Activated CD4-positive, alpha-beta T cell treated with anti-CD3 and anti-CD28 coated beads, Interleukin-2, amount 10 ng/mL, durations not matched to agents 7 days and 5 days (primary cell): ENCODE measurements around the gene CYP1B1. TPM values are rescaled to one million over a fixed set of nuclear protein-coding genes. Genes with fewer than 3 reads are reported as not detected.
"Not testable (repeated sequence)": the region's sequence is repeated elsewhere in the genome, so short reads cannot be mapped to it uniquely, and the experiment has no call there.

ENCODE experiments used
- CTCF ChIA-PET: fragments of 350-600 bp; sonication (Branson Sonifier 250); formaldehyde crosslinking; loops from one replicate; lab custom pipeline; 2021; ENCODE audit warnings: antibody characterized with exemption; lab: Charles Lee
- POLR2A ChIA-PET: fragments of 350-600 bp; sonication (Branson Sonifier 250); formaldehyde crosslinking; loops from one replicate; lab custom pipeline; 2021; ENCODE audit warnings: antibody characterized with exemption; lab: Charles Lee
- DNase-seq: peaks from one replicate; pipeline ENCODE4 v3.0.0-alpha.2; 2020
- H3K27ac Mint-ChIP-seq: one replicate; pipeline ENCODE4 v1.8.0; 2021; ENCODE audit warnings: mild to moderate bottlenecking, moderate library complexity, mixed read lengths
- H3K27me3 Mint-ChIP-seq: one replicate; pipeline ENCODE4 v1.8.0; 2021; ENCODE audit warnings: mixed read lengths
- H3K36me3 Mint-ChIP-seq: one replicate; pipeline ENCODE4 v1.8.0; 2021; ENCODE audit warnings: low read depth, mixed read lengths
- H3K4me1 Mint-ChIP-seq: one replicate; pipeline ENCODE4 v1.8.0; 2021; ENCODE audit warnings: mixed read lengths
- H3K4me3 Mint-ChIP-seq: one replicate; pipeline ENCODE4 v1.8.0; 2021; ENCODE audit warnings: mild to moderate bottlenecking, moderate library complexity, mixed read lengths
- H3K9me3 Mint-ChIP-seq: one replicate; pipeline ENCODE4 v1.8.0; 2021; ENCODE audit warnings: mixed read lengths
- total RNA-seq, 2 experiments: library from RNA; stranded (reverse); gene quantifications; one replicate each; pipeline ENCODE4 v1.2.3, GENCODE V29; 2021

CYP1B1 gene
- 10 to 100 TPM; 13.8 to 15.4 TPM for total RNA-seq

DNA sequence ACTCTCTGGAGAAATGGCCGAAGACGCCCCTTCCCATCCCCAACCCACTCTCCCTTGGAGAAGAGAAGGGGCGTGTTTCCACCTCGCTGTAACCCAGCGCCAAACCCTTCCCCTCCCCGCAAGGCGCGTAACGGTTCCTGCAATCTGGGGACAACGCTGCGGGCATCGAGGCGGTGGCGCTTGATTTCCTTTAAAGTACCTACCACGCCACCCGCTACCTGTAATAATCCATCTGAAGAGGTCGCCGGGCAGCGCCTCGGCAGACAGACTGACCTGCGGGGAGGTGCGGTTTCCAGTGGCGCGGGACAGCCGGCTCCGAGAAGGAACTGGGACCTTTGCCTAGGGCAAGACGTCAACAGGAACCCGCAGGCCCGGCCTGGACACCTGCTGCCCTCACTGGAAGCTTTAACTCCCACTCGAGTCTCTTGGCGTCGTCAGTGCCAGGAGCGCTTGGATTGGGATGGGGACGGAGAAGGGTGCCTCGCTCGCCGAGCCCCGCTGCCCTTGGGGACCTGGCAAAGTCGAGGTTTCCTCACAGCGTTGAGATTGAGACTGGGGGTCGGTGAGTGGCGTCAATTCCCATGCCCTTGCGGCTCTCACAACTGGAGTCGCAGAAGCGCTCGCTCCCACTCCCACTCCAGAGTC, at the start of gene CYP1B1:
CYP1B1 (minus strand) TSS at position 645 of the 645 bp plus-strand sequence. CDS start 763 bp downstream, outside the sequence.
- peaks cover 49% of the 10 kb centered on the region for H3K27me3 Mint-ChIP-seq
- POLR2A ChIA-PET, result no interaction called here

DNA sequence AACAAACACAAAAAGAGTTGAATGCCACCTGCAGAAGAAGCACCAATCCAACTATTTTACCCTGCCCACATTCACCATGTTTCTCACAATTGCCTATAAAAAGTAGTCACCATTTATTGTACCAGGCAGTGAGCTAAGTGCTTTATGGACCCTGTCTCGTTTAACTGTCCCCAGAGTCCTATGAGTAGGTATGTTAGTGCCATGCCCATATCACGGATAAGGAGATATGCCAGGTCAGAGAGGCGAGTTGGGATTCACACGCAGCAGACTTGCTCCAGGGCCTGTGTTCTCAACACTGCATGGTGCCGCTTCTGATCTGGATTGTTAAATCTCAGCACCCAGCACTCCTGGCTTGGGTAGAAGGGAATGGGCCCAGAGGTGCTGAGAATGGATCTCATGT, 49.1 kb upstream of the CYP1B1 start:
- CTCF ChIA-PET, result interaction anchor here (1.0 kb wide), 1 partner anchor 48 kb away, joined by 3 read pairs; no protein-coding TSS in a partner anchor
- Mint-ChIP-seq H3K9me3 (peaks cover 18% of the 10 kb centered on the region), H3K27ac (no peak overlapping the region), H3K4me1 (no peaks in the 10 kb centered on the region), H3K36me3 (peaks cover 8% of the 10 kb centered on the region), H3K4me3 (no peak overlapping the region), H3K27me3 (peaks cover 6% of the 10 kb centered on the region)
- POLR2A ChIA-PET, result no interaction called here
- DNase-seq, result no peak

More for the DNA sequence above, at the start of gene CYP1B1:
- peaks cover 14% of the 10 kb centered on the region for H3K36me3 Mint-ChIP-seq
- H3K27ac Mint-ChIP-seq, result peak within 1 kb of the TSS; percentile 88
- H3K4me1 Mint-ChIP-seq, result peaks cover 41% of the 10 kb centered on the region
- H3K4me3 Mint-ChIP-seq, result peak within 1 kb of the TSS; percentile 80
- CTCF ChIA-PET, result interaction anchor here (1.0 to 2.1 kb wide), 10 partner anchors 11 to 673 kb away, joined by 3 to 7 read pairs (median 4); no protein-coding TSS in a partner anchor
- DNase-seq, result peak; percentile 12
- no peaks in the 10 kb centered on the region for H3K9me3 Mint-ChIP-seq

DNA sequence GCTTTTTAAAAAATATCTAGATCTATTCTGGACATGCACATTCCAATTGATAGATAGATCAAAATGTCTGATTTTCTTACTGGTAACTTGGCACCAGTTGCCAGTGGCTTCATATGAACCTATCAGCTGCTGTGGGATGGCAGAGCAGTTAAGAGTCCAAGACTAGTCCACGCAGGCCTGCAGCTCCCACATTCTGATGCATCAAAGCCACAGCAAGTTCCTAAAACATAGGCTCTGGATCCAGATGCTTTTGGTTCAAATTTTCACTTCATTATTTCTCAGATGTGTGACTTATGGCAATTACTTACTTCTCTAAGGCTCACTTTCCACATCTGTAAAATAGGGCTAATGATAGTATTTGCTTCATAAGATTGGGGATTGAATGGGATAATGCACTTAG, 48.0 kb upstream of the CYP1B1 start:
- Mint-ChIP-seq H3K9me3 (peaks cover 18% of the 10 kb centered on the region), H3K4me3 (no peak overlapping the region), H3K4me1 (no peaks in the 10 kb centered on the region), H3K36me3 (peaks cover 8% of the 10 kb centered on the region), H3K27me3 (peaks cover 6% of the 10 kb centered on the region), H3K27ac (no peak overlapping the region)
- POLR2A ChIA-PET, result no interaction called here
- DNase-seq, result no peak
- CTCF ChIA-PET, result no interaction called here

DNA sequence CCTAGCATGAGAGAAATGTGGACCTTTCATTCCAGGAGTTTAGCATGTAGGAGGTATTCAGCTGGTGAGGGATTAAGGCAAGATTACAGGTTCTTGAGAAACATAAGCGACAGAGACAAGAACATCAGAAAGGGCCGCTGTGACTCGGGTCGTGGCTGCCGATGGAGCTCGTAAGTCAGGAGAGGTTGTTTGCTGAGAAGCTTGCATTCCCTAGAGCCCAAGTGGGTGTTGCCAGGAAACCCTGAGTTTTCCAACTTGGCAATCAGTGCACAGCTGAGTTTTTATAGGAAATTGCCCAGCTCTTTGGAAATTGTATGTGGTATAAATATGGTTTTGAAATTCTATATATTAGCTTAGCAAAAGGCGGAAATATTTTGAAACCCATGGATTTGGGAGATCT, 46.4 kb upstream of the CYP1B1 start:
- ChIA-PET POLR2A (interaction anchor here (0.6 kb wide), 1 partner anchor 34 kb away, joined by 3 read pairs; no protein-coding TSS in a partner anchor), CTCF (interaction anchor here (1.0 kb wide), 1 partner anchor 152 kb away, joined by 3 read pairs; no protein-coding TSS in a partner anchor)
- Mint-ChIP-seq H3K36me3 (peaks cover 5% of the 10 kb centered on the region), H3K27ac (no peak overlapping the region), H3K4me3 (no peak overlapping the region), H3K27me3 (peaks cover 6% of the 10 kb centered on the region), H3K9me3 (peaks cover 11% of the 10 kb centered on the region), H3K4me1 (no peaks in the 10 kb centered on the region)
- no peak for DNase-seq

DNA sequence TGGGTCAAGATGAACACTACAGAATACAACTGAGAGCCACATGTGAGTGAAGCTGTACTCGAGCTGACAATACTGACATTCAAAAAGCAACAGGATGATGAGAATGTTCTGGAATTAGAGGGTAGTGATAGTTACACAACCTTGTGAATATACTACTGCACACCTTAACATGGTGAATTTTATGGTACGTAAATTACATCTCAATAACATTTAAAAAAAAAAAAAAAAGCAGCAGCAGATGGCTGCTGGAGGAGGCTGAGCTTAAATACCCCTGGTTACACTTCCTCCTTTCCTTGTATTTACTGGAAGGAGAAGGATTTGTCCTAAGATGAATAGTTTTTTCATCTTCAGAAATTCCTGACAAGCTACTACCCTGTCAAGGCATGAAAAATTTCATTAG, 45.5 kb upstream of the CYP1B1 start:
- Mint-ChIP-seq H3K27ac (no peak overlapping the region), H3K4me1 (no peaks in the 10 kb centered on the region), H3K27me3 (peaks cover 6% of the 10 kb centered on the region), H3K36me3 (no peaks in the 10 kb centered on the region), H3K4me3 (no peak overlapping the region), H3K9me3 (peaks cover 3% of the 10 kb centered on the region)
- ChIA-PET CTCF (interaction anchor here (0.6 kb wide), 1 partner anchor 82 kb away, joined by 3 read pairs; no protein-coding TSS in a partner anchor), POLR2A (no interaction called here)
- no peak for DNase-seq

DNA sequence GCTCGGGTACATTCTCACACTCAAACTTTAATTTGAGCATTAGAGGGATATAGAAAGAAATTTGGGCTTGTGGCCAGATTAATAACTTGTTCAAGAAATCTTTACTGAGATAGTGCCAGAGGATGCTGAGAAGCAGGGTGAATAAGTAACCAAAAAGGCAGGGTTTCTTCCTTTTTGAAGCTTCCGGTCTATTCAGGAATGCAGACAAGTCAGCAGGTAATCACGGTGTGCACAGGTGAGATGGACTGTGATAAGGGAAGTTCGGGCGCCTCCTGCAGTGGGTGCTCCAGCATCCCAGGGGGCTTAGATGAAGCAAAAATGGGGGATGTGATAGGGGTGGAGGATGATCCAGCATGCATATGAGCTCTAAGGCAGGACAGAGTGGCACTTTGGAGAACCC, 44.9 kb upstream of the CYP1B1 start:
- Mint-ChIP-seq H3K9me3 (no peaks in the 10 kb centered on the region), H3K27ac (no peak overlapping the region), H3K4me1 (no peaks in the 10 kb centered on the region), H3K4me3 (no peak overlapping the region), H3K36me3 (no peaks in the 10 kb centered on the region), H3K27me3 (peaks cover 6% of the 10 kb centered on the region)
- DNase-seq, result no peak
- ChIA-PET POLR2A (no interaction called here), CTCF (no interaction called here)

DNA sequence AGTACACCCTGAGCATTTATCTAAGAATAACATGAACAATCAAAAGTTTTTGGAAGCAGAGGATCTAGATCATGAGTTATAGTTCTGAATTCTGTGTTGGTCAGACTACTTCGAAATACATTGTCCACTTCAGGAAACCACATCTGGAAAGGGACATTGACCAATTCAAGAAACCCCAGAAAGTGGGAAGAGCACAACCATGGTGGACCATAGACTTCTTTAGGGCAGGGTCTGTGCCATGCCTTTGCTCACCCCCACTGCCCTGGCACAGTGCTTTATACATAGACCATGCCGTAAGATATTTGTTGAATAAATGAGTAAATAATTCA, 44.3 kb upstream of the CYP1B1 start:
- POLR2A ChIA-PET, result no interaction called here
- CTCF ChIA-PET, result no interaction called here
- Mint-ChIP-seq H3K4me1 (peaks cover 1% of the 10 kb centered on the region), H3K36me3 (no peaks in the 10 kb centered on the region), H3K4me3 (no peak overlapping the region), H3K27ac (no peak overlapping the region), H3K27me3 (peaks cover 6% of the 10 kb centered on the region), H3K9me3 (no peaks in the 10 kb centered on the region)
- DNase-seq, result no peak

DNA sequence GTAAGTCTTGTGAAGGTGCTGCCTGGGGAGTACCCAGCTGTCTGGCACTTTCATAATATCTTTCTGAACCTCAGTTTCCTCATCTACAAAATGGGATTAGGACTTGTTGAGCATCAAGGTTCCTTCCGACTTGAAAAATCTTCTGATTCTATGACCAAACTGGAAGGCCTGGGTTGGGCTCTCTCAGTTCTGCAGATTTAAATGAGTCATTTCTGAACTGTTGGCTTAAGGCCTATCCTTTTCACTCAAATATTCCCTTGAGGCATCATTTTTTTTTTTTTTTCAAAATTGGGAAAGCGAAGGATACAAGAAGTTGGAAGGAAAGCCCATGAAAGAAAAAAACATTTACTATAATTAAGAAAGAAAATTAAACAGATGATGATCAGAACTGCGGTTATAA, 40.8 kb upstream of the CYP1B1 start:
- Mint-ChIP-seq H3K36me3 (peaks cover 2% of the 10 kb centered on the region), H3K4me3 (no peak overlapping the region), H3K27ac (no peak overlapping the region), H3K27me3 (peaks cover 12% of the 10 kb centered on the region), H3K4me1 (peaks cover 3% of the 10 kb centered on the region), H3K9me3 (peaks cover 2% of the 10 kb centered on the region)
- DNase-seq, result no peak
- ChIA-PET POLR2A (no interaction called here), CTCF (no interaction called here)

DNA sequence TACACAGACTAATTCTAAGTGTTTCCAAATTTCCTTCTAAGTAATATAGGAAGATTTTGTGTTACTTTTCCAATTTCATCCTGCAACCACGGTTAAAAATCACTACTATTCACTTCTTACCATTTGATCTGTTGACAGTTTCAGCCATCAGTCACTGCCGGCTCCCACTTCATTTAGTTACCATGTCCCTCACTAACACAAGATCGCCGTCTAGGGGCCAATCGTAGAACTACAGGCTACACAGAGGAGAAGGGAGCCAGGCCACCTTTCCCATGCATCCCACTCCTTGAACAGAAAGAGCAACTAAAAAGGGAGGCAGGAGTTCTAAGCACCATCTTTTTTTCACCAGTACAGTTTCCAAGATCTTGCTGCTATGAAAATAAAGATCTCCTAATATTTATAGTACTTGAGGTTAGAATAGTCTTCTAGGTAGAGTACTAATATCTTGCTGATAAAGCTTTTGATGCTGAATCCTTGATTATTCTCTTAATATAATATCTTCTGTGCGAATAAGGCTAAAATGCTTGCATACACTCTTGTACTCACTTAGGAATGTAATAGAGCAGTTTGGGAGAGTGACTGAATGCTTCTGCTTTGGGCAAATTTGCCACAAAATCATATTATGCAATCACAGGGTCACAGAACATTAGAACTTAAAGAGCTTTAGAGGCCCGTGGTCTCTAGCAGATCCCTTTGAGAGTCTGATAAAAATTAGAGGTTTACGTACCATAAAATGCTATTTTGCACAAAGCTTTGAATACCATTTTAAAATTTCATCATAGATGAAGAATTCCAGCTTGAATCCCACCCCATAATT, 39.5 kb upstream of the CYP1B1 start:
- ChIA-PET CTCF (interaction anchor here (0.9 to 1.0 kb wide), 4 partner anchors 10 to 1152 kb away, joined by 3 to 5 read pairs (median 3); no protein-coding TSS in a partner anchor), POLR2A (no interaction called here)
- peaks cover 3% of the 10 kb centered on the region for H3K4me1 Mint-ChIP-seq
- no peak overlapping the region for H3K4me3 Mint-ChIP-seq
- peaks cover 2% of the 10 kb centered on the region for H3K9me3 Mint-ChIP-seq
- peaks cover 10% of the 10 kb centered on the region for H3K27me3 Mint-ChIP-seq
- H3K27ac Mint-ChIP-seq, result no peak overlapping the region
- peak; percentile 78 for DNase-seq
- H3K36me3 Mint-ChIP-seq, result peaks cover 2% of the 10 kb centered on the region

DNA sequence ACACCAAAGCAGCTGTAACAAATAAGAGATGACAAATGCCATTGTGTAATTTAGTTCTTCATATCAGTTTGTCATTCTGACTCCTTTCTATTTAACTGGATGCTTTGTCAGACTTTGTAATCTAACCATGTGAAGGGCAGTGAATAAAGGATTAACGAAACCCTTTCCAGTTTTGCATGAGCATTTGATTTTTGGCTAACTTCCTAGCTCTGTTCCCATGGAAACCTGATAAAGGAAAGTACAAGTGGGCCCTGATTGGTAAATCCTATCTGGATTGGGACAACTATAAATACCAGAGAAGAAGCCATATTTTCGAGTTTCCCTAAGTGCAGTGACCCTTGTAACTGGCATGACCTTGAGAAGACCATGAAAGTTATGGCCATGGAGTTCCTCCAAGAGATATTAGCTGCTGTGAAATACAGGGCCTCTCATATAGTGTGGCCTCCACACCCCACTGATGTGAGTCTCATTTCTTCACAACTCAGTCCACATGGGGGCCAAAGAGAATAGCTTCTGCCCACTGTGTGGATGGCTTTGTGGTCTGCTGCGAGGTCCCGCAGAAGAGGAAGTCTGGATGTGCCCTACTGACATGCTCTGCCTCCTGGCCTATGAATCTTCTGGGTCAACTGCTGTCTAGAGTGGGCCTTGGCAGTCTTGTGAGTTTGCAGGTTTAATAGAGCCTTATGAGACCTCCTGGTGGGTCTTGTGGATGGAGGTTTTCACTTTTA, 38.2 kb upstream of the CYP1B1 start:
- ChIA-PET POLR2A (interaction anchor here (0.7 kb wide), 1 partner anchor 715 kb away, joined by 3 read pairs; no protein-coding TSS in a partner anchor), CTCF (interaction anchor here (1.0 to 2.0 kb wide), 2 partner anchors 38 to 160 kb away, joined by 3 to 7 read pairs; partner anchors contain the start of gene CYP1B1)
- H3K27ac Mint-ChIP-seq, result no peak overlapping the region
- H3K36me3 Mint-ChIP-seq, result peaks cover 2% of the 10 kb centered on the region
- no peak for DNase-seq
- peaks cover 3% of the 10 kb centered on the region for H3K4me1 Mint-ChIP-seq
- peaks cover 2% of the 10 kb centered on the region for H3K9me3 Mint-ChIP-seq
- H3K27me3 Mint-ChIP-seq, result peaks cover 8% of the 10 kb centered on the region
- H3K4me3 Mint-ChIP-seq, result no peak overlapping the region

DNA sequence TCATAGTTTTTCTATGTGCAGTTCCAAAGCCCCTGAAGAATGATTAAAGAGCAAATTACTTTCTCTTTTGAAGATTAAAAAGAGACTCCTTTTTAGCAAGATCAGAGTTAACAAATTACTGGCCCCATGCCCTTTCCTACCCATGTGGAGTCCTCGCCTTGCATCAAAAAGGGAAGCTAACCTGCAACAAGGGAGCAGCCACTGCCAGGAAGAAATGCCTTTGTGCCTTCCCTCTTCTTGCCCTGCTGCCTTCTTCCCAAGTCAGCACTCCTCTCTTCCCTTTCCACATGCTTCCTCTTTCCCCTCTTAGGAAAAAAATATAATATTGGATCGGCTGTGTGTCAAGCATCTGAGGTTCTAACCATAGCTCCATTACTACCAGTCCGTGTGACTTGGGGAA, 37.1 kb upstream of the CYP1B1 start:
- ChIA-PET POLR2A (no interaction called here), CTCF (interaction anchor here (2.0 kb wide), 1 partner anchor 37 kb away, joined by 7 read pairs; the partner anchor contains the start of gene CYP1B1)
- H3K27ac Mint-ChIP-seq, result no peak overlapping the region
- peaks cover 2% of the 10 kb centered on the region for H3K36me3 Mint-ChIP-seq
- DNase-seq, result no peak
- peaks cover 8% of the 10 kb centered on the region for H3K27me3 Mint-ChIP-seq
- no peak overlapping the region for H3K4me3 Mint-ChIP-seq
- peaks cover 2% of the 10 kb centered on the region for H3K9me3 Mint-ChIP-seq
- H3K4me1 Mint-ChIP-seq, result peaks cover 7% of the 10 kb centered on the region

DNA sequence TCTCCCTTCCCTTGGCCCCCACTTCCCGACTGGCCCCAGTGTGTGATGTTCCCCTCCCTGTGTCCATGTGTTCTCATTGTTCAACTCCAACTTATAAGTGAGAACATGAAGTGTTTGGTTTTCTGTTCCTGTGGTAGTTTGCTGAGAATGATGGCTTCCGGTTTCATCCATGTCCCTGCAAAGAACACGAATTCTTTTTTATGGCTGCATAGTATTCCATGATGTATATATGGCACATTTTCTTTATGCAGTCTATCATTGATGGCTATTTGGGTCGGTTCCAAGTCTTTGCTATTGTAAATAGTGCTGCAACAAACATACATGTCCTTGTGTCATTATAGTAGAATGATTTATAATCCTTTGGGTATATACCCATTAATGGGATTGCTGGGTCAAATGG, 35.4 kb upstream of the CYP1B1 start:
- POLR2A ChIA-PET, H3K27me3 Mint-ChIP-seq: not testable (repeated sequence)

More for the DNA sequence above, 35.4 kb upstream of the CYP1B1 start:
- peaks cover 20% of the 10 kb centered on the region for H3K4me1 Mint-ChIP-seq
- H3K9me3 Mint-ChIP-seq, H3K4me3 Mint-ChIP-seq, H3K27ac Mint-ChIP-seq, DNase-seq, CTCF ChIA-PET, H3K36me3 Mint-ChIP-seq: not testable (repeated sequence)
